GM23338 (cell line): ENCODE data around the gene OR1I1. TPM values are rescaled to one million over a fixed set of nuclear protein-coding genes. Genes with fewer than 3 reads are reported as not detected.

Source experiments
- ATAC-seq: fragments of 200-7000 bp; cut with Tn5 transposase; 3 replicates; pipeline ENCODE4 v1.9.1; 2020
- DNase-seq: peaks from one replicate; pipeline ENCODE4 v3.0.0-alpha.2; 2015; ENCODE audit warnings: low spot score
- H2AFZ ChIP-seq: fragments of 200-600 bp; sonication (generic); 2 replicates; pipeline ENCODE4 v1.8.0; 2016; ENCODE audit warnings: antibody characterized with exemption, mild to moderate bottlenecking, moderate library complexity
- H3F3A ChIP-seq: fragments of 200-600 bp; sonication (generic); replicated peaks from 2 replicates; pipeline ENCODE4 v1.8.0; 2017; ENCODE audit warnings: antibody characterized with exemption, mixed run types, low read depth
- H3K27ac ChIP-seq: fragments of 200-600 bp; sonication (generic); 2 replicates; pipeline ENCODE4 v1.6.1; 2016; ENCODE audit warnings: low read depth
- H3K27me3 ChIP-seq: fragments of 200-600 bp; sonication (generic); 2 replicates; pipeline ENCODE4 v1.8.0; 2016; ENCODE audit warnings: mild to moderate bottlenecking, mixed run types, moderate library complexity; ENCODE audit not compliant: insufficient read depth
- H3K36me3 ChIP-seq: fragments of 200-600 bp; sonication (generic); 2 replicates; pipeline ENCODE4 v1.8.0; 2016; ENCODE audit warnings: mild to moderate bottlenecking; ENCODE audit not compliant: insufficient read depth
- H3K4me1 ChIP-seq: fragments of 200-600 bp; sonication (generic); 2 replicates; pipeline ENCODE4 v1.8.0; 2016; ENCODE audit warnings: mild to moderate bottlenecking, moderate library complexity; ENCODE audit not compliant: insufficient read depth
- H3K4me2 ChIP-seq: fragments of 200-600 bp; sonication (generic); 2 replicates; pipeline ENCODE4 v1.7.1; 2017; ENCODE audit warnings: mixed run types
- H3K4me3 ChIP-seq: fragments of 200-600 bp; sonication (generic); 2 replicates; pipeline ENCODE4 v1.6.1; 2016; ENCODE audit warnings: mixed run types
- H3K79me2 ChIP-seq: fragments of 200-600 bp; sonication (generic); replicated peaks from 2 replicates; pipeline ENCODE4 v1.8.0; 2017; ENCODE audit warnings: mild to moderate bottlenecking; ENCODE audit not compliant: insufficient read depth
- H3K9me2 ChIP-seq: fragments of 200-600 bp; sonication (generic); 2 replicates; pipeline ENCODE4 v1.8.0; 2017; ENCODE audit not compliant: insufficient read depth
- H4K20me1 ChIP-seq: fragments of 200-600 bp; sonication (generic); replicated peaks from 2 replicates; pipeline ENCODE4 v1.8.0; 2017; ENCODE audit warnings: mild to moderate bottlenecking; ENCODE audit not compliant: insufficient read depth
- H3K27ac Mint-ChIP-seq: 2 replicates; pipeline ENCODE4 v1.8.0; 2020; ENCODE audit warnings: inconsistent platforms, mild to moderate bottlenecking, moderate library complexity, mixed read lengths
- H3K27me3 Mint-ChIP-seq: 3 replicates; pipeline ENCODE4 v1.8.0; 2022; ENCODE audit warnings: low read depth, mild to moderate bottlenecking, moderate library complexity, mixed read lengths, inconsistent platforms; ENCODE audit not compliant: insufficient read depth, poor library complexity
- H3K36me3 Mint-ChIP-seq: 3 replicates; pipeline ENCODE4 v1.8.0; 2021; ENCODE audit warnings: low read depth, mild to moderate bottlenecking, inconsistent platforms, moderate library complexity, mixed read lengths
- H3K4me1 Mint-ChIP-seq: 3 replicates; pipeline ENCODE4 v1.8.0; 2020; ENCODE audit warnings: mild to moderate bottlenecking, inconsistent platforms, mixed read lengths
- H3K4me3 Mint-ChIP-seq: 3 replicates; pipeline ENCODE4 v1.8.0; 2021; ENCODE audit warnings: moderate library complexity, mild to moderate bottlenecking, inconsistent platforms, mixed read lengths
- H3K9me3 Mint-ChIP-seq: 3 replicates; pipeline ENCODE4 v1.8.0; 2020; ENCODE audit warnings: moderate library complexity, mild to moderate bottlenecking, inconsistent platforms, mixed read lengths
- CREB1 ChIP-seq: fragments of 250-450 bp; sonication (Bioruptor Pico); IDR thresholded peaks from 2 replicates; pipeline ENCODE4 v1.5.0; 2020; ENCODE audit warnings: low read depth, mild to moderate bottlenecking, moderate library complexity
- ETS1 ChIP-seq: IDR thresholded peaks from 2 replicates; pipeline ENCODE4 v1.6.1; 2016; ENCODE audit warnings: antibody characterized with exemption
- EZH2phosphoT487 ChIP-seq: fragments of 200-600 bp; sonication (generic); IDR thresholded peaks from one replicate; pipeline ENCODE4 v1.8.1; 2018; ENCODE audit warnings: antibody characterized with exemption; ENCODE audit not compliant: unreplicated experiment
- STAT1 ChIP-seq: IDR thresholded peaks from one replicate; pipeline ENCODE4 v1.6.1; 2016; ENCODE audit warnings: antibody characterized with exemption; ENCODE audit not compliant: unreplicated experiment
- ZNF331 ChIP-seq: fragments of 250-450 bp; sonication (Bioruptor Pico); IDR thresholded peaks from 2 replicates; pipeline ENCODE4 v1.5.0; 2020; ENCODE audit warnings: low read depth, mild to moderate bottlenecking, moderate library complexity
- polyA plus RNA-seq: library from polyadenylated mRNA; unstranded; fragments of >200 nt; fragmentation: Nextera tagmentation; extraction: Ambion mirVana; gene quantifications from 2 replicates; pipeline ENCODE4 v1.2.1, GENCODE V29; 2016
- total RNA-seq: library from RNA; depleted of rRNA; stranded (reverse); fragments of >200 nt; shearing (Covaris generic); gene quantifications from 2 replicates; pipeline ENCODE4 v1.2.3, GENCODE V29; 2014
- TF ChIP-seq, protein P1 (sequence below), 2 experiments: fragments of 200-600 bp in 1 of 2; sonication (generic) in 1 of 2; conservative IDR thresholded peaks; 2 replicates each; pipeline versions ENCODE4 v1.5.1 to v1.6.1; 2016 to 2017; ENCODE audit warnings: antibody characterized with exemption in 2 of 2, low read depth in 2 of 2, mild to moderate bottlenecking in 2 of 2, moderate library complexity in 1 of 2
- TF ChIP-seq, protein P2 (sequence below): fragments of 250-450 bp; sonication (Bioruptor Pico); IDR thresholded peaks from 2 replicates; pipeline ENCODE4 v1.5.0; 2020; ENCODE audit warnings: mild to moderate bottlenecking, moderate library complexity

OR1I1 gene
- total and polyA plus RNA-seq, 2 experiments from 2014 or later, result not detected

DNA sequence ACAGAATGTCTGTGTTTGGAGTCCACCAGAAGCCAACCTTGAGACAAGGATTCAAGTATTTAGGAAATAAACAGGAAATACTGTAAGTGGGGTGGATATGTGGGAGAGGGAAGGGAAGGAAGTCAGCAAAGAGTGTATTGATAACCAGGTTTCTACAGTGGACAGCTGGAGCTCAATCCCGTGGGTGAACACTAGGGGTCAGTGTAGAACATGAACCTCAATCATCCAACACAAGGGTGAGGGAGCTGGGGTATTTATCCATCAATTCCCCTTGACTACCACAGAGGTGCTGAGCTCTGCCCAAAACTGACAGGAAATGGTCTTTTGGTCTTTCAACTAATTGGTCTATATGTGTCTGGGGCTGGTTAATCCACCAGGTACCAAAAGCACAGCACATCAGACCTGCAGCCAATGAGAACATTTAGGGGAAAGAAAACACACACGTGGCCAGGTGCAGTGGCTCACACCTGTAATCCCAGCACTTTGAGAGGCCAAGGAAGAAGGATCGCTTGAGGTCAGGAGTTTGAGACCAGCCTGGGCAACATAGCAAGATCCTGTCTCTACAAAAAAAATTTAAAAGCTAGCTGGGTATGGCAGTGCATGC is 19.6 kb downstream of the OR1I1 start (continued):
- TF ChIP-seq, protein P1, sequence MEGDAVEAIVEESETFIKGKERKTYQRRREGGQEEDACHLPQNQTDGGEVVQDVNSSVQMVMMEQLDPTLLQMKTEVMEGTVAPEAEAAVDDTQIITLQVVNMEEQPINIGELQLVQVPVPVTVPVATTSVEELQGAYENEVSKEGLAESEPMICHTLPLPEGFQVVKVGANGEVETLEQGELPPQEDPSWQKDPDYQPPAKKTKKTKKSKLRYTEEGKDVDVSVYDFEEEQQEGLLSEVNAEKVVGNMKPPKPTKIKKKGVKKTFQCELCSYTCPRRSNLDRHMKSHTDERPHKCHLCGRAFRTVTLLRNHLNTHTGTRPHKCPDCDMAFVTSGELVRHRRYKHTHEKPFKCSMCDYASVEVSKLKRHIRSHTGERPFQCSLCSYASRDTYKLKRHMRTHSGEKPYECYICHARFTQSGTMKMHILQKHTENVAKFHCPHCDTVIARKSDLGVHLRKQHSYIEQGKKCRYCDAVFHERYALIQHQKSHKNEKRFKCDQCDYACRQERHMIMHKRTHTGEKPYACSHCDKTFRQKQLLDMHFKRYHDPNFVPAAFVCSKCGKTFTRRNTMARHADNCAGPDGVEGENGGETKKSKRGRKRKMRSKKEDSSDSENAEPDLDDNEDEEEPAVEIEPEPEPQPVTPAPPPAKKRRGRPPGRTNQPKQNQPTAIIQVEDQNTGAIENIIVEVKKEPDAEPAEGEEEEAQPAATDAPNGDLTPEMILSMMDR (conservative IDR thresholded peaks at IDR 0.05; ENCODE audit: low read depth in 2 of 2), result peak; percentile 80 to 84

- peaks cover 11% of the 10 kb centered on the region; the same call in 1 of the 2 replicates for H3K4me1 ChIP-seq
- no peaks in the 10 kb centered on the region for H3K36me3 ChIP-seq
- H3K4me3 Mint-ChIP-seq, result no peak overlapping the region
Measured at GRCh38 chr19:15104003-15104402, 22.0 kb downstream of the OR1I1 start.

More at GRCh38 chr19:15104003-15104402, 22.0 kb downstream of the OR1I1 start:
- no peak overlapping the region for H3K4me2 ChIP-seq
- Mint-ChIP-seq H3K4me1 (peaks cover 12% of the 10 kb centered on the region), H3K27ac (no peak overlapping the region), H3K9me3 (peaks cover 11% of the 10 kb centered on the region), H3K36me3 (0 out of 3 replicates have a peak, but pooled peaks cover 2% of the 10 kb centered on the region), H3K27me3 (peaks cover 4% of the 10 kb centered on the region)
- H2AFZ ChIP-seq, result no peak overlapping the region
- no peak for DNase-seq
- no peaks in the 10 kb centered on the region for H3F3A ChIP-seq
- H3K4me3 ChIP-seq, result no peak overlapping the region
- TF ChIP-seq ZNF331 (CRISPR knock-in tag) (no peak), STAT1 (no peak), EZH2phosphoT487 (no peak), ETS1 (no peak), CREB1 (CRISPR knock-in tag) (no peak)
- TF ChIP-seq, protein P2, sequence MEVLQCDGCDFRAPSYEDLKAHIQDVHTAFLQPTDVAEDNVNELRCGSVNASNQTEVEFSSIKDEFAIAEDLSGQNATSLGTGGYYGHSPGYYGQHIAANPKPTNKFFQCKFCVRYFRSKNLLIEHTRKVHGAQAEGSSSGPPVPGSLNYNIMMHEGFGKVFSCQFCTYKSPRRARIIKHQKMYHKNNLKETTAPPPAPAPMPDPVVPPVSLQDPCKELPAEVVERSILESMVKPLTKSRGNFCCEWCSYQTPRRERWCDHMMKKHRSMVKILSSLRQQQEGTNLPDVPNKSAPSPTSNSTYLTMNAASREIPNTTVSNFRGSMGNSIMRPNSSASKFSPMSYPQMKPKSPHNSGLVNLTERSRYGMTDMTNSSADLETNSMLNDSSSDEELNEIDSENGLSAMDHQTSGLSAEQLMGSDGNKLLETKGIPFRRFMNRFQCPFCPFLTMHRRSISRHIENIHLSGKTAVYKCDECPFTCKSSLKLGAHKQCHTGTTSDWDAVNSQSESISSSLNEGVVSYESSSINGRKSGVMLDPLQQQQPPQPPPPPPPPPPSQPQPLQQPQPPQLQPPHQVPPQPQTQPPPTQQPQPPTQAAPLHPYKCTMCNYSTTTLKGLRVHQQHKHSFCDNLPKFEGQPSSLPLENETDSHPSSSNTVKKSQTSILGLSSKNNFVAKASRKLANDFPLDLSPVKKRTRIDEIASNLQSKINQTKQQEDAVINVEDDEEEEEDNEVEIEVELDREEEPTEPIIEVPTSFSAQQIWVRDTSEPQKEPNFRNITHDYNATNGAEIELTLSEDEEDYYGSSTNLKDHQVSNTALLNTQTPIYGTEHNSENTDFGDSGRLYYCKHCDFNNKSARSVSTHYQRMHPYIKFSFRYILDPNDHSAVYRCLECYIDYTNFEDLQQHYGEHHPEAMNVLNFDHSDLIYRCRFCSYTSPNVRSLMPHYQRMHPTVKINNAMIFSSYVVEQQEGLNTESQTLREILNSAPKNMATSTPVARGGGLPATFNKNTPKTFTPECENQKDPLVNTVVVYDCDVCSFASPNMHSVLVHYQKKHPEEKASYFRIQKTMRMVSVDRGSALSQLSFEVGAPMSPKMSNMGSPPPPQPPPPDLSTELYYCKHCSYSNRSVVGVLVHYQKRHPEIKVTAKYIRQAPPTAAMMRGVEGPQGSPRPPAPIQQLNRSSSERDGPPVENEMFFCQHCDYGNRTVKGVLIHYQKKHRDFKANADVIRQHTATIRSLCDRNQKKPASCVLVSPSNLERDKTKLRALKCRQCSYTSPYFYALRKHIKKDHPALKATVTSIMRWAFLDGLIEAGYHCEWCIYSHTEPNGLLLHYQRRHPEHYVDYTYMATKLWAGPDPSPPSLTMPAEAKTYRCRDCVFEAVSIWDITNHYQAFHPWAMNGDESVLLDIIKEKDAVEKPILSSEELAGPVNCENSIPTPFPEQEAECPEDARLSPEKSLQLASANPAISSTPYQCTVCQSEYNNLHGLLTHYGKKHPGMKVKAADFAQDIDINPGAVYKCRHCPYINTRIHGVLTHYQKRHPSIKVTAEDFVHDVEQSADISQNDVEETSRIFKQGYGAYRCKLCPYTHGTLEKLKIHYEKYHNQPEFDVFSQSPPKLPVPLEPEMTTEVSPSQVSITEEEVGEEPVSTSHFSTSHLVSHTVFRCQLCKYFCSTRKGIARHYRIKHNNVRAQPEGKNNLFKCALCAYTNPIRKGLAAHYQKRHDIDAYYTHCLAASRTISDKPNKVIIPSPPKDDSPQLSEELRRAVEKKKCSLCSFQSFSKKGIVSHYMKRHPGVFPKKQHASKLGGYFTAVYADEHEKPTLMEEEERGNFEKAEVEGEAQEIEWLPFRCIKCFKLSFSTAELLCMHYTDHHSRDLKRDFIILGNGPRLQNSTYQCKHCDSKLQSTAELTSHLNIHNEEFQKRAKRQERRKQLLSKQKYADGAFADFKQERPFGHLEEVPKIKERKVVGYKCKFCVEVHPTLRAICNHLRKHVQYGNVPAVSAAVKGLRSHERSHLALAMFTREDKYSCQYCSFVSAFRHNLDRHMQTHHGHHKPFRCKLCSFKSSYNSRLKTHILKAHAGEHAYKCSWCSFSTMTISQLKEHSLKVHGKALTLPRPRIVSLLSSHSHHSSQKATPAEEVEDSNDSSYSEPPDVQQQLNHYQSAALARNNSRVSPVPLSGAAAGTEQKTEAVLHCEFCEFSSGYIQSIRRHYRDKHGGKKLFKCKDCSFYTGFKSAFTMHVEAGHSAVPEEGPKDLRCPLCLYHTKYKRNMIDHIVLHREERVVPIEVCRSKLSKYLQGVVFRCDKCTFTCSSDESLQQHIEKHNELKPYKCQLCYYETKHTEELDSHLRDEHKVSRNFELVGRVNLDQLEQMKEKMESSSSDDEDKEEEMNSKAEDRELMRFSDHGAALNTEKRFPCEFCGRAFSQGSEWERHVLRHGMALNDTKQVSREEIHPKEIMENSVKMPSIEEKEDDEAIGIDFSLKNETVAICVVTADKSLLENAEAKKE (CRISPR knock-in tag), result no peak
- H3K27me3 ChIP-seq, result no peaks in the 10 kb centered on the region
- 0 out of 2 replicates have a peak, but pooled peaks cover 4% of the 10 kb centered on the region for H3K9me2 ChIP-seq
- peaks cover 9% of the 10 kb centered on the region for H3K79me2 ChIP-seq
- no peak for ATAC-seq
- H3K27ac ChIP-seq, result no peak overlapping the region
- H4K20me1 ChIP-seq, result no peaks in the 10 kb centered on the region
